ENCODE measurements around the gene CACNA1C.

CACNA1C gene

DNA sequence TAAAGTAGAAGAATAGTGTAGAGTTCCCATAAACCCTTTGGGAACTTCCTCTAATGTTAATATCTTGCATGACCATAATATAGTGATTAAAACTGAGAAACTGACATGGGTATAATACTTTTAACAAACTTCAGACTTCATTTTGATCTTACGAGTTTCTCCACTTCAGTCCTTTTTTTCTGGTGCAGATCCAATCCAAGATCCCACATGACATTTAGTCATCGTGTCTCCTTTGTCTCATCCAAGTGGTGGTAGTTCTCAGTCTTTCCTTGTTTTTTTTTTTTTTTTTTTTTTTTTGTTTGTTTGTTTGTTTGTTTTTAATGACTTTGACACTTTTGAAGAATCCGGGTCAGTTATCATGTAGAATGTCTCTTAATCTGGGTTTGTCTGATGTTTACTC is 179.2 kb downstream of the CACNA1C start:
- no peak for TF ChIP-seq CTCF (IDR thresholded peaks at IDR 0.05; ENCODE audit: low read depth, low read length)
- H3K4me3 ChIP-seq (ENCODE audit: low read depth, low read length), result no peak overlapping the region

GRCh38 chr12:2233034-2233433 is 180.2 kb downstream of the CACNA1C start:
- no peak for TF ChIP-seq CTCF (IDR thresholded peaks at IDR 0.05; ENCODE audit: low read depth, low read length)

GRCh38 chr12:2234091-2234490 is 181.3 kb downstream of the CACNA1C start:
- TF ChIP-seq CTCF (IDR thresholded peaks at IDR 0.05; ENCODE audit: low read depth, low read length), result no peak
- H3K4me3 ChIP-seq (ENCODE audit: low read depth, low read length), result no peak overlapping the region

More at GRCh38 chr12:2233034-2233433, 180.2 kb downstream of the CACNA1C start:
- no peak overlapping the region for H3K4me3 ChIP-seq (ENCODE audit: low read depth, low read length)

DNA sequence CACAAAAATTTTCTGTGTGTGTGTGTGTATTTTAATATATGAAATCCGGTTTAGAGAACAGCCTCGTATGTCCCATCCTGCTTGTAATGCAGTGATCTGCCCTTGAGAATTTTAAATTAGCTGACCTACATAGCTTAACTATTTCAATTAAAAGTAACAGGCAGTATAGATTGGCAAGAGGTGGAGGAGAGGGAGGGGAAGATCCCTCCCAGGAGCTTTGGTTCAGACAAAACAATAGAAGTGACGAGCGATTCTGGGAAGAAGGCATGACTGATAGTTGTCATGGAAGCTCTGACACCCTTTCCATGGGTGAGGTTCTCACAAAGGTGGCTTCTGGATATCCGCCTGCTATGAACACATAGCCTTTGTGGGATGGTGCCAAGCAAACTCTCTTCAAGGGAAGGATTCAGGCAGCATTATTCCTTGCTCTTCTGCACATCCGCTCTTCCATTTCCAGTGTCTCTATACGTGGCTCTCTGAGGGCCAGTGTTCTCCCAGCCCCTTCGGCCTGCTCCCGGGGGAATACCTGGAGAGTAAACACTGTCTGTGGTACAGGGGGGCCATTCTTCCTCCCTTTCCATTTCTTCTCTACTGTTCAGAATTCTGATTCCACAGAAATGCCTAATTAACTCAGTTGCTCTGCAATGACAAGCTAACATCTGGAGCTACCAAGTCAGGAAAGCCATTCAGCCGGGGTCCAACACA is 182.0 kb downstream of the CACNA1C start:
- TF ChIP-seq CTCF (IDR thresholded peaks at IDR 0.05; ENCODE audit: low read depth, low read length), result no peak
- H3K4me3 ChIP-seq (ENCODE audit: low read depth, low read length), result no peak overlapping the region

DNA sequence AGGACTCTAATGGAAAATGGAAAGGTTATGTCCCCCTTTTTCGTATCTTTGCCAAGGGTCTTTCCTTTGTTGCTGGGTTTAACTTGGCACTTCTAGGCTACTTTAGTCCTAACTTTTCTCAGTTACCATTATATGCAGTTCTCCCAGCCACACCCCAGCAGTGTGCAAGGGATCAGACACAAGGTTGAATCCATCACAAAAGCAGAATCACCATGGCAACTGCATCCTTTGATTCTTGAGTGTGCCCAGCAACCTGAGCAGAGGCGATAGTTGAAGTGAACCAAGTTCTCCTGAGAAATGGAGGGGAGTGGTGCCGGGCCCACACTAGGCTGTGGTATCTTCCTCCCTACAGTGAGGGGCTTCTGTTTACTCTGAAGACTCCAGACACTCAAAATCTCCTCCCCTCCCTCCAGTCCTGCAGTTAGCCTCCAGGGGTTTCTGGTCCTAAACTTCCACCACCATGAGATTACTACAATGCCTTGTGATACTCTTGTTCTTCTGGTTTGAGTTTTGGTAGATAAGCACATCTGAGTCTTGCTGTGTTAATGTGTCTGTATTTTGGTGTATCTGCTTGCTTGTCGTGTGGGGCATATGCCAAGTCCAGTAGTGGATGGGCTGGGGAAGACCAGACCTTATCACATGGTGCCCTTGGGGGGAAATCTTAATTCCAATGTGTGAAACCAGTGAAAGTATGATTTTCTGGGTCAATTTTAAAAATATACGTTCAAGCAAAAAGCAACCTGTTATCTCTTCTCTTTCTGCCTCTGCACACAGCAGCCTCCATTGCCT is 183.9 kb downstream of the CACNA1C start:
- H3K4me3 ChIP-seq (ENCODE audit: low read depth, low read length), result no peak overlapping the region
- no peak for TF ChIP-seq CTCF (IDR thresholded peaks at IDR 0.05; ENCODE audit: low read depth, low read length)

GRCh38 chr12:2238111-2238510 is 185.3 kb downstream of the CACNA1C start:
- no peak for TF ChIP-seq CTCF (IDR thresholded peaks at IDR 0.05; ENCODE audit: low read depth, low read length)
- no peak overlapping the region for H3K4me3 ChIP-seq (ENCODE audit: low read depth, low read length)

DNA sequence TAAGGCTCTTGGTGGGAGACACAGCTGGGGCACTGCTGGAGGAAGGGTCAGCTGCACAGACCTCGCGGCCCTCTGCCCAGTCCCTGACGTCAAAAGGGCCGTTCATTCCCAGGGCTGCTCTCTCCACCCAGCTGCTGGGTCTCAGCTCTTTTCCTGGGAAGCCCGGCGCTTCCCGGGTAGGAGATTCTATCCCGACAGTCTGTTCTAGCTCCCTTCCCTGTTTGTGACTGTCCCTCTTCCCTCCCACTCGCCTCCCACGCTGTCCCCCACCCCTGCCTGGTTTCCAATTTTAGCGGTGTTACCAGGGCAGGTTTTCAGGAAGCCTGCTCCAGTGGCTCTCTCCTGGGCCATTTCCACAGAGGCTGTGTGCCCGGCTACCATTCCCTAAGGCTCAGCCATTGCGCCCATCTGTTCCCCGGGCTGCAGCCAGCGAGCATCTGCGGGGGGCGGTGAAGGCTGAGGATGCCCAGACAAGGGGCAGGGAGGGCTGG is 186.6 kb downstream of the CACNA1C start:
- no peak overlapping the region for H3K4me3 ChIP-seq (ENCODE audit: low read depth, low read length)
- TF ChIP-seq CTCF (IDR thresholded peaks at IDR 0.05; ENCODE audit: low read depth, low read length), result no peak

Measured in WI38 (cell line).